CD4-positive, alpha-beta T cell (primary cell): ENCODE measurements around the gene HAGHL. TPM values are rescaled to one million over a fixed set of nuclear protein-coding genes. Genes with fewer than 3 reads are reported as not detected.

Source experiments
- ATAC-seq: fragments of 200-7000 bp; cut with Tn5 transposase; one replicate; pipeline ENCODE4 v1.10.0; 2022; ENCODE audit warnings: mild to moderate bottlenecking; ENCODE audit not compliant: poor library complexity
- CTCF ChIA-PET: fragments of 350-600 bp; sonication (Branson Sonifier 250); formaldehyde crosslinking; loops from one replicate; lab custom pipeline; 2021; ENCODE audit warnings: antibody characterized with exemption, inconsistent platforms; lab: Charles Lee
- POLR2A ChIA-PET: fragments of 350-600 bp; sonication (Branson Sonifier 250); formaldehyde crosslinking; loops from one replicate; lab custom pipeline; 2021; ENCODE audit warnings: antibody characterized with exemption, inconsistent platforms; lab: Charles Lee
- DNase-seq, 14 experiments: peaks; one replicate each; pipeline ENCODE4 v3.0.0-alpha.2; 2013 to 2020; ENCODE audit warnings: mixed read lengths in 2 of 14
- H3K27ac ChIP-seq, 2 donors: one replicate each; pipeline versions ENCODE4 v1.5.1 to v1.7.0; 2013; ENCODE audit warnings: low read length in 2 of 2, low read depth in 1 of 2, mild to moderate bottlenecking in 1 of 2
- H3K27me3 ChIP-seq, 2 experiments: 1 replicate in 1 of 2; 2 replicates in 1 of 2; pipeline versions ENCODE4 v1.6.1 to v1.7.0; 2013; ENCODE audit warnings: low read length in 2 of 2, control low read depth in 1 of 2, mild to moderate bottlenecking in 1 of 2, moderate library complexity in 1 of 2; ENCODE audit not compliant: insufficient read depth in 2 of 2, control insufficient read depth in 1 of 2
- H3K36me3 ChIP-seq: one replicate; pipeline ENCODE4 v1.6.1; 2013; ENCODE audit warnings: low read length, control low read depth; ENCODE audit not compliant: insufficient read depth
- H3K4me1 ChIP-seq: one replicate; pipeline ENCODE4 v1.6.1; 2013; ENCODE audit warnings: low read length, control low read depth; ENCODE audit not compliant: insufficient read depth
- H3K4me3 ChIP-seq: one replicate; pipeline ENCODE4 v1.5.1; 2013; ENCODE audit warnings: mild to moderate bottlenecking, low read length, moderate library complexity
- H3K9me3 ChIP-seq, 2 experiments: 1 replicate in 1 of 2; 2 replicates in 1 of 2; pipeline versions ENCODE4 v1.6.1 to v1.7.0; 2013; ENCODE audit warnings: low read length in 2 of 2, mild to moderate bottlenecking in 2 of 2, control low read depth in 1 of 2, moderate library complexity in 1 of 2; ENCODE audit not compliant: control insufficient read depth in 1 of 2, insufficient read depth in 1 of 2
- H3K27ac Mint-ChIP-seq: one replicate; pipeline ENCODE4 v1.8.0; 2020; ENCODE audit warnings: mixed read lengths
- H3K27me3 Mint-ChIP-seq: one replicate; pipeline ENCODE4 v1.8.0; 2021; ENCODE audit warnings: mixed read lengths
- H3K36me3 Mint-ChIP-seq: one replicate; pipeline ENCODE4 v1.8.0; 2021; ENCODE audit warnings: low read depth, mixed read lengths
- H3K4me1 Mint-ChIP-seq: one replicate; pipeline ENCODE4 v1.8.0; 2021; ENCODE audit warnings: low read depth, mixed read lengths
- H3K4me3 Mint-ChIP-seq: one replicate; pipeline ENCODE4 v1.8.0; 2020; ENCODE audit warnings: mild to moderate bottlenecking, mixed read lengths
- H3K9me3 Mint-ChIP-seq: one replicate; pipeline ENCODE4 v1.8.0; 2020; ENCODE audit warnings: mixed read lengths
- CTCF ChIP-seq: fragments of 200-600 bp; IDR thresholded peaks from one replicate; pipeline ENCODE4 v1.8.0; 2022; ENCODE audit warnings: antibody characterized with exemption, mild to moderate bottlenecking
- intact Hi-C, 2 experiments: fragments of 100-400 bp; cut with DNase I in 1 of 2; cut with micrococcal nuclease in 1 of 2; formaldehyde crosslinking; loops; one replicate each; pipeline versions ENCODE4 v1.15.1 to v1.9.0; 2023 to 2025; cut with DNase I, micrococcal nuclease
- total RNA-seq, 174 experiments: library from RNA in 2 of 174; stranded (reverse) in 2 of 174; gene quantifications; one replicate each; pipeline ENCODE4 v1.2.3 and lab custom pipeline; 2021 to 2026

HAGHL gene
- total RNA-seq, 2 experiments from 2014 or later, result 7.1 to 9.2 TPM

DNA sequence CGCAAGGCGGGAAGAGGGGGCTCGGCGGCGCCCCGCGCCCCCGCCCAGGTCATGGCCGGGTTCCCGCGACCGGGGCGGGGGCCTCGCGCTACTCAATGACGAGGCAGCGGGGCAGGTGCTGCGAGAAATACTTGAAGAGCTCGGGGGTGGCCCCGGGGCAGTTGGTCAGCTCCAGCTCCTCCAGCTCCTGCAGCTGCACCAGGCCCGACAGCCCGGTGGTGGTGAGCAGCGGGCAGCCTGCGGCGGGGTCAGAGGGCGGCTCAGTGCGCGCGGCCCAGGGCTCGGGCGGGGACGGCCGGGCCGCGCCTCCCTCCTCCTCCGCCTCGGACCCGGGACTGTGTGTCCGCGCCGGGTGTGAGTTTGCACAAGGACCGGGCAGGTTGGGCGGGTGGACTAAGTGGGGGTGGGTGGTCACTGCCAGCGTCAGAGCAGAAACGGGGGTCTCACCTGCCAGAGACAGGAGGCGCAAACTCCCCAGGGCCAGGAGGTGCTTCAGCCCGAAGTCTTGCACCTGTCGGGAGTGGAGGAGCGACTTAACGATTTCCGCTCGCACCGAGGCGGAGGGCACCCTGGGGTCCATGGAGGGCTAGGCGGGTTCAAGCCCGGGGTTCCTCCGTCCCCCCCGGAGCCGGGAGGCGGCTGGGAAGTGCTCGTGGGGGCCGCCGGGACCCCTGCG lies 32.6 kb upstream of the HAGHL start:
- Histone ChIP-seq H3K27ac (no peak overlapping the region), H3K4me3 (peak overlapping the region; percentile 69), H3K9me3 (peaks cover 0 to 7% of the 10 kb centered on the region in 2 experiments), H3K27me3 (no peaks in the 10 kb centered on the region), H3K4me1 (peaks cover 58% of the 10 kb centered on the region), H3K36me3 (no peaks in the 10 kb centered on the region)
- Mint-ChIP-seq H3K4me3 (peak overlapping the region; percentile 70), H3K27me3 (no peaks in the 10 kb centered on the region), H3K36me3 (peaks cover 5% of the 10 kb centered on the region), H3K4me1 (peaks cover 22% of the 10 kb centered on the region), H3K27ac (no peak overlapping the region), H3K9me3 (no peaks in the 10 kb centered on the region)
- ChIA-PET CTCF (interaction anchor here (1.7 to 2.0 kb wide), 2 partner anchors 27 to 47 kb away, joined by 6 to 8 read pairs; partner anchors contain the start of genes CIAO3 and RHOT2), POLR2A (interaction anchor here (0.8 to 4.1 kb wide), 7 partner anchors 10 to 270 kb away, joined by 3 to 55 read pairs (median 12); partner anchors contain the start of genes ANTKMT, JMJD8, METRN and METTL26)
- no peak for TF ChIP-seq CTCF
- peak in 3 of 14 experiments; percentile 32 to 64 (median 54) for DNase-seq
- ATAC-seq, result no peak
- intact Hi-C loops, result loop anchor here in 1 of 2 experiments (10.0 kb wide), 2 partner anchors 720 to 1270 kb away; partner anchors contain the start of genes RNF151, RPS2 and UNKL

DNA sequence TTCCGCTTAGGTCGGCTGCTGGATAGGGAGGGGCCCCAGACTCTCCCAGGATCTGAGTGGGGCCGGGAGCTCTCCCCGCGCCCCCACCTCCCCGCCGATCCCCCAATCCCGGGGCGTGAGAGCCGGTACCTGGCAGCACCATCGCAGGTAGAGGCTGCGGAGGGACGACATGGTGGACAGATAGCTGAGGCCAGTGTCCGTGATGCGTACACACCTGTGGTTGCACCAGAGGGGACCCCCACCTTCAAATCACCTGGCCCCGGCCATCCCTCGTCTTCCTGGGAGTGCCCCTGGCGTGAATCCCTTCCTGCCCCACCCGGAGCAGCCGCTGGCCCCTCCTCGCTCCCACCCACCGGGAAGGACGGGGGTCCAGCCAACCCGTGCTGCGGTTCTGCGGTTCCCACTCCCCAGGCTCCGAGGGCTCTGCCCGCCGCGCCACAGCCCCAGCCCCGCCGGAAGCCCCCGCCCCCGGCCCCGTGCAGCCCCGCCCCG lies 32.0 kb upstream of the HAGHL start:
- POLR2A ChIA-PET, result interaction anchor here (0.6 to 4.1 kb wide), 25 partner anchors 9 to 1452 kb away, joined by 3 to 55 read pairs (median 7); partner anchors contain the start of genes ANTKMT, CAPN15, CCDC78 and CHTF18
- peaks cover 5% of the 10 kb centered on the region for H3K36me3 Mint-ChIP-seq
- CTCF ChIA-PET, result interaction anchor here (1.2 to 2.0 kb wide), 3 partner anchors 27 to 58 kb away, joined by 4 to 8 read pairs (median 6); partner anchors contain the start of genes CIAO3 and RHOT2
- no peak for TF ChIP-seq CTCF
- H3K27ac ChIP-seq, result no peak overlapping the region
- no peaks in the 10 kb centered on the region for H3K36me3 ChIP-seq
- H3K27me3 ChIP-seq, result peaks cover 0 to 2% of the 10 kb centered on the region in 2 experiments
- no peaks in the 10 kb centered on the region for H3K9me3 Mint-ChIP-seq
- H3K9me3 ChIP-seq, result peaks cover 0 to 9% of the 10 kb centered on the region in 2 experiments
- H3K27me3 Mint-ChIP-seq, result no peaks in the 10 kb centered on the region
- ATAC-seq (no peak), DNase-seq (peak in 1 of 14 experiments; percentile 57)
- H3K27ac Mint-ChIP-seq, result no peak overlapping the region
- H3K4me3 Mint-ChIP-seq, result peak overlapping the region; percentile 20
- peaks cover 58% of the 10 kb centered on the region for H3K4me1 ChIP-seq
- peaks cover 16% of the 10 kb centered on the region for H3K4me1 Mint-ChIP-seq
- H3K4me3 ChIP-seq, result peak overlapping the region; percentile 69
- intact Hi-C loops, result loop anchor here in 1 of 2 experiments (10.0 kb wide), 2 partner anchors 720 to 1270 kb away; partner anchors contain the start of genes RNF151, RPS2 and UNKL

DNA sequence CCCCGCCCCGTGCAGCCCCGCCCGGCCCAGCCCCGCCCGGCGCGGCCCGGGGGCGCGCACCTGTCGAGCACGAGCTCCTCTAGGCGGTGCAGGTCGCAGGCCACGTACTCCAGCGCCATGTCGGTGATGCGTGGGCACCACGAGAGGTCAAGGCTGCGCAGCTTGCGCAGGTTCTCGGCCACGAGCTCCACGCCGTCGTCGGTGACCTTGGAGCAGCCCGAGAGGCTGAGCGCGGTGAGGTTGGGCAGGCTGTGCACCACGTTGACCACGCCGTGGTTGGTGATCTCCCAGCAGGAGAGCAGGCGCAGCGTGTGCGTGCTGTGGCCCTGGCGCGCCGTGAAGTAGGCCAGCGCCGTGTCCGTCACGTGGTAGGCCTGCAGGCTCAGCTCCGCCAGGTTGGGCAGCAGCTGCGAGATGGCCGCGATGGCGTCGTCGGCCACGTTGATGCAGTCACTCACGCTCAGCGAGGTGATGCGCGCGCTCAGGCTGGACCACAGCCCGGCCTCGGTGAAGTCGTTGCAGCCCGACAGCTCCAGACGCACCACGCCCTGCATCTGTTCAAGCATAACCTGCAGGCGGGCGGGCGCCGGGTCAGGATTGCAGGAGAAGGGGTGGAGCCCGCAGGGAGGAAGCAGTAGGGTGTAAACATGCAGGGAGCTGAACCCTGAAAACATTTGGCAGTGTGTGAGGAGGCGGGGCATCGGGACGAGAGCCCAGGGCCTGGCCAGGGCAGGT lies 31.4 kb upstream of the HAGHL start:
- peak; percentile 40 to 86 (median 73) for DNase-seq
- intact Hi-C loops, result loop anchor here in 1 of 2 experiments (10.0 kb wide), 2 partner anchors 719 to 1269 kb away; partner anchors contain the start of genes RNF151, RPS2 and UNKL
- peaks cover 0 to 14% of the 10 kb centered on the region in 2 experiments for H3K9me3 ChIP-seq
- no peaks in the 10 kb centered on the region for H3K36me3 Mint-ChIP-seq
- H3K27me3 Mint-ChIP-seq, result no peaks in the 10 kb centered on the region
- no peaks in the 10 kb centered on the region for H3K9me3 Mint-ChIP-seq
- H3K27ac Mint-ChIP-seq, result peak overlapping the region; percentile 72
- no peak overlapping the region for H3K27ac ChIP-seq
- H3K4me3 Mint-ChIP-seq, result peak overlapping the region; percentile 80
- H3K36me3 ChIP-seq, result no peaks in the 10 kb centered on the region
- ATAC-seq, result peak; percentile 73
- peaks cover 0 to 2% of the 10 kb centered on the region in 2 experiments for H3K27me3 ChIP-seq
- no peak for TF ChIP-seq CTCF
- H3K4me1 Mint-ChIP-seq, result peaks cover 11% of the 10 kb centered on the region
- peaks cover 59% of the 10 kb centered on the region for H3K4me1 ChIP-seq
- ChIA-PET POLR2A (interaction anchor here (0.5 to 4.1 kb wide), 30 partner anchors 8 to 1452 kb away, joined by 3 to 55 read pairs (median 6); partner anchors contain the start of genes ANTKMT, CAPN15, CCDC78 and CHTF18), CTCF (interaction anchor here (1.2 to 2.0 kb wide), 3 partner anchors 28 to 59 kb away, joined by 4 to 8 read pairs (median 6); partner anchors contain the start of genes CIAO3 and RHOT2)
- H3K4me3 ChIP-seq, result peak overlapping the region; percentile 69
